OCI-LY7 (cell line): ENCODE data around the gene KRT17. TPM values are rescaled to one million over a fixed set of nuclear protein-coding genes. Genes with fewer than 3 reads are reported as not detected.
"Not testable (repeated sequence)": the region's sequence is repeated elsewhere in the genome, so short reads cannot be mapped to it uniquely, and the experiment has no call there.

Source experiments
- BruUV-seq: library from RNA; stranded (reverse); fragments of 400-500 nt; replicated peaks from 2 replicates; lab custom pipeline; 2021; lab: Mats Ljungman, UMichigan
- CTCF ChIA-PET: fragments of 300-600 bp; sonication (Branson Sonifier 250); formaldehyde crosslinking; loops from one replicate; lab custom pipeline; 2022; ENCODE audit warnings: antibody characterized with exemption; ENCODE audit not compliant: unreplicated experiment; lab: Charles Lee
- POLR2A ChIA-PET: fragments of 300-600 bp; sonication (Branson Sonifier 250); formaldehyde crosslinking; loops from one replicate; lab custom pipeline; 2022; ENCODE audit warnings: antibody characterized with exemption; lab: Charles Lee
- DNase-seq: peaks from one replicate; pipeline ENCODE4 v3.0.0-alpha.2; 2015; ENCODE audit warnings: low spot score
- H2AFZ ChIP-seq: fragments of 200-600 bp; sonication (generic), shearing (Covaris generic); 2 replicates; pipeline ENCODE4 v1.6.1; 2014; ENCODE audit warnings: mild to moderate bottlenecking, antibody characterized with exemption, low read length, moderate library complexity
- H3K27ac ChIP-seq: fragments of 200-600 bp; sonication (generic); 2 replicates; pipeline ENCODE4 v1.5.1; 2014; ENCODE audit warnings: mixed run types, low read depth, mild to moderate bottlenecking, moderate library complexity, low read length, inconsistent platforms; ENCODE audit not compliant: poor library complexity, severe bottlenecking
- H3K36me3 ChIP-seq: fragments of 200-600 bp; sonication (generic); 2 replicates; pipeline ENCODE4 v1.6.1; 2014; ENCODE audit warnings: mild to moderate bottlenecking, antibody characterized with exemption, low read length, moderate library complexity, mixed read lengths; ENCODE audit not compliant: insufficient read depth
- H3K4me1 ChIP-seq: fragments of 200-600 bp; sonication (generic); 2 replicates; pipeline ENCODE4 v1.5.1; 2014; ENCODE audit warnings: mild to moderate bottlenecking, low read length; ENCODE audit not compliant: insufficient read depth, poor library complexity, severe bottlenecking
- H3K4me2 ChIP-seq: fragments of 200-600 bp; sonication (generic); 2 replicates; pipeline ENCODE4 v1.6.1; 2014; ENCODE audit warnings: mild to moderate bottlenecking, low read length
- H3K4me3 ChIP-seq: fragments of 200-600 bp; sonication (generic); 2 replicates; pipeline ENCODE4 v1.5.1; 2014; ENCODE audit warnings: mild to moderate bottlenecking, low read depth, low read length; ENCODE audit not compliant: poor library complexity, severe bottlenecking
- H3K79me2 ChIP-seq: fragments of 200-600 bp; sonication (generic); 2 replicates; pipeline ENCODE4 v1.6.1; 2016; ENCODE audit warnings: low read depth, mild to moderate bottlenecking, low read length, moderate library complexity, mixed read lengths; ENCODE audit not compliant: insufficient read depth
- H3K9me2 ChIP-seq: fragments of 200-600 bp; sonication (generic); 2 replicates; pipeline ENCODE4 v1.6.1; 2016; ENCODE audit warnings: mild to moderate bottlenecking, low read length, mixed read lengths; ENCODE audit not compliant: insufficient read depth
- H3K9me3 ChIP-seq: fragments of 200-600 bp; sonication (generic); 2 replicates; pipeline ENCODE4 v1.6.1; 2014; ENCODE audit warnings: mild to moderate bottlenecking, mixed run types, low read length, mixed read lengths
- H4K20me1 ChIP-seq: fragments of 200-600 bp; sonication (generic); 2 replicates; pipeline ENCODE4 v1.6.1; 2014; ENCODE audit warnings: mild to moderate bottlenecking, antibody characterized with exemption, low read length, moderate library complexity, mixed read lengths; ENCODE audit not compliant: insufficient read depth
- EZH2phosphoT487 ChIP-seq: fragments of 200-600 bp; sonication (generic); IDR thresholded peaks from 2 replicates; pipeline ENCODE4 v1.6.1; 2018; ENCODE audit warnings: low read depth, borderline replicate concordance, mild to moderate bottlenecking, mixed run types, antibody characterized with exemption, low read length, moderate library complexity, mixed read lengths
- intact Hi-C: fragments of 100-400 bp; cut with micrococcal nuclease; formaldehyde crosslinking; loops from one replicate; pipeline ENCODE4 v1.10.0; 2022; ENCODE audit not compliant: unreplicated experiment
- total RNA-seq, 2 experiments: library from RNA; depleted of rRNA in 1 of 2; stranded (reverse); fragments of >200 nt in 1 of 2; shearing (Covaris generic) in 1 of 2; gene quantifications; 2 replicates each; pipeline ENCODE4 v1.2.3, GENCODE V29; 2014 to 2022
- TF ChIP-seq, protein P1 (sequence below): fragments of 200-600 bp; sonication (generic); conservative IDR thresholded peaks from 2 replicates; pipeline ENCODE4 v1.5.1; 2014; ENCODE audit warnings: mild to moderate bottlenecking, antibody characterized with exemption, low read length, moderate library complexity, mixed read lengths

Gene KRT17
- total RNA-seq, 2 experiments from 2014 or later, result 2.1 TPM; not detected in 1

DNA sequence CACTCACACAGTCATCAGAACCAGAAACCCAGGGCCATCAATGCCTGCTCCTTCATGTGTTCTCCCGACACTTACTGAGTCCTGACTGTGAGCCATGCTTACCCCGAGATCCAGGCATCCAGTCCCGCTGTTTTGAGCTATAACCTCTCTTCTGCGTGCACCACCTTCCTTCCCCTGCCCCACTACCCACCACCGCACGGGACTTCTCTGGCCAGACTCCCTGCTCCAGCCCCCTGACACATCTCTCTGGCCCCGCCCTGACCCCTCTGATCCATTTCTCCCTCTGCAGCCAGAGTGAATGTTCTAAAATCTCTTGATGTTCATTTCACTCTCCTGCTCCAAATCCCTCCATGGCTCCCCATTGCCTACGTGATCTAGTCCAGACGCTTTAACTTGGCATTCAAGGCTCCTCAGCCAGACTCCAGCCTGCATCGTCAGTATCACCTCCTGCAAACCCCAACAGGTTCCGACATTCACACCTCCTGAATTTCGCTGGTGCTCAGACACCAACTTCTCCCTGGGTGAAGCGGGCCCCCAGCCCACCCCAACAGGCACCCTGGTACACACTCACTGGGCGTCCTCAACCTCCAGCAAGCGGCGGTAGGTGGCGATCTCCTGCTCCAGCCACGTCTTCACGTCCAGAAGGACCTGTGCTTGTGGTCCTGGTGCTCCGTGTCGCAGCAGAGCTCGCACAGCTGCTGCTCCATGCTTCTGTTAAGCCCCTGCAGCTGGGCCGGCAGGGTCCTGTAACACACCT lies 3.1 kb upstream of the KRT17 start:
- Histone ChIP-seq H3K27ac (no peak overlapping the region), H3K9me2 (no peaks in the 10 kb centered on the region), H3K4me2 (no peak overlapping the region), H3K4me3 (no peak overlapping the region), H3K36me3 (no peaks in the 10 kb centered on the region), H3K4me1 (no peaks in the 10 kb centered on the region), H3K79me2 (no peaks in the 10 kb centered on the region), H2AFZ (no peak overlapping the region), H4K20me1 (no peaks in the 10 kb centered on the region), H3K9me3 (no peaks in the 10 kb centered on the region)
- TF ChIP-seq EZH2phosphoT487, result no peak
- TF ChIP-seq, protein P1, sequence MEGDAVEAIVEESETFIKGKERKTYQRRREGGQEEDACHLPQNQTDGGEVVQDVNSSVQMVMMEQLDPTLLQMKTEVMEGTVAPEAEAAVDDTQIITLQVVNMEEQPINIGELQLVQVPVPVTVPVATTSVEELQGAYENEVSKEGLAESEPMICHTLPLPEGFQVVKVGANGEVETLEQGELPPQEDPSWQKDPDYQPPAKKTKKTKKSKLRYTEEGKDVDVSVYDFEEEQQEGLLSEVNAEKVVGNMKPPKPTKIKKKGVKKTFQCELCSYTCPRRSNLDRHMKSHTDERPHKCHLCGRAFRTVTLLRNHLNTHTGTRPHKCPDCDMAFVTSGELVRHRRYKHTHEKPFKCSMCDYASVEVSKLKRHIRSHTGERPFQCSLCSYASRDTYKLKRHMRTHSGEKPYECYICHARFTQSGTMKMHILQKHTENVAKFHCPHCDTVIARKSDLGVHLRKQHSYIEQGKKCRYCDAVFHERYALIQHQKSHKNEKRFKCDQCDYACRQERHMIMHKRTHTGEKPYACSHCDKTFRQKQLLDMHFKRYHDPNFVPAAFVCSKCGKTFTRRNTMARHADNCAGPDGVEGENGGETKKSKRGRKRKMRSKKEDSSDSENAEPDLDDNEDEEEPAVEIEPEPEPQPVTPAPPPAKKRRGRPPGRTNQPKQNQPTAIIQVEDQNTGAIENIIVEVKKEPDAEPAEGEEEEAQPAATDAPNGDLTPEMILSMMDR, result no peak
- intact Hi-C loops, result no loop called here
- no peak for DNase-seq
- ChIA-PET POLR2A (interaction anchor here (0.5 kb wide), 1 partner anchor 35 kb away, joined by 3 read pairs; no protein-coding TSS in a partner anchor), CTCF (no interaction called here)
- BruUV-seq, result no TSS peak

- H3K79me2 ChIP-seq, H3K4me2 ChIP-seq, H3K27ac ChIP-seq, POLR2A ChIA-PET, H3K9me2 ChIP-seq, H3K4me1 ChIP-seq, intact Hi-C loops, H3K4me3 ChIP-seq, H4K20me1 ChIP-seq, H2AFZ ChIP-seq, DNase-seq, BruUV-seq, H3K36me3 ChIP-seq, CTCF ChIA-PET, H3K9me3 ChIP-seq: not testable (repeated sequence)
Measured at GRCh38 chr17:41626914-41627295, 2.5 kb upstream of the KRT17 start.

- H3K9me3 ChIP-seq, H3K27ac ChIP-seq, H3K4me2 ChIP-seq, H3K9me2 ChIP-seq, CTCF ChIA-PET, H3K79me2 ChIP-seq, intact Hi-C loops, H2AFZ ChIP-seq, H3K4me3 ChIP-seq, BruUV-seq, POLR2A ChIA-PET, H3K4me1 ChIP-seq, DNase-seq, H4K20me1 ChIP-seq, H3K36me3 ChIP-seq: not testable (repeated sequence)
Measured at GRCh38 chr17:41626028-41626913, 1.9 kb upstream of the KRT17 start.
